ENCODE measurements around the gene ITM2B.

DNA sequence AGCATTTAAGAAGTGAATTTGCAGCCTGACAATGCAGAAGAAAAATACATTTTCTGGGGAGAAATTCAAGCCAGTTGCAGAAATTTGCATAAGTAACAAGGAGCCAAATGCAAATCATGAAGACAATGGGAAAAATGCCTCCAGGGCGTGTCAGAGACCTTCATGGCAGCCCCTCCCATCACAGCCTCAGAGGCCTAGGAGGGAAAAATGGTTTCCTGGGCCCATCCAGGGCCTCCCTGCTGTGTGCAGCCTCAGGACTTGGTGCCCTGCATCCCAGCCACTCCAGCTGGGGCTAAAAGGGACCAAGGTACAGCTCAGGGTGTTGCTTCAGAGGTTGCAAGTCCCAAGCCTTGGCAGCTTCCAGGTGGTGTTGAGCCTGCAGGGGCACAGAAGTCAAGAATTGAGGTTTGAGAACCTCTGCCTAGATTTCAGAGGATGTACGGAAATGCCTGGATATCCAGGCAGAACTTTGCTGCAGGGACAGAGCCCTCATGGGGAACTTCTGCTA, 16.7 kb upstream of the ITM2B start:
- TF ChIP-seq, protein P1, sequence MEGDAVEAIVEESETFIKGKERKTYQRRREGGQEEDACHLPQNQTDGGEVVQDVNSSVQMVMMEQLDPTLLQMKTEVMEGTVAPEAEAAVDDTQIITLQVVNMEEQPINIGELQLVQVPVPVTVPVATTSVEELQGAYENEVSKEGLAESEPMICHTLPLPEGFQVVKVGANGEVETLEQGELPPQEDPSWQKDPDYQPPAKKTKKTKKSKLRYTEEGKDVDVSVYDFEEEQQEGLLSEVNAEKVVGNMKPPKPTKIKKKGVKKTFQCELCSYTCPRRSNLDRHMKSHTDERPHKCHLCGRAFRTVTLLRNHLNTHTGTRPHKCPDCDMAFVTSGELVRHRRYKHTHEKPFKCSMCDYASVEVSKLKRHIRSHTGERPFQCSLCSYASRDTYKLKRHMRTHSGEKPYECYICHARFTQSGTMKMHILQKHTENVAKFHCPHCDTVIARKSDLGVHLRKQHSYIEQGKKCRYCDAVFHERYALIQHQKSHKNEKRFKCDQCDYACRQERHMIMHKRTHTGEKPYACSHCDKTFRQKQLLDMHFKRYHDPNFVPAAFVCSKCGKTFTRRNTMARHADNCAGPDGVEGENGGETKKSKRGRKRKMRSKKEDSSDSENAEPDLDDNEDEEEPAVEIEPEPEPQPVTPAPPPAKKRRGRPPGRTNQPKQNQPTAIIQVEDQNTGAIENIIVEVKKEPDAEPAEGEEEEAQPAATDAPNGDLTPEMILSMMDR (conservative IDR thresholded peaks at IDR 0.05) = no peak
- TF ChIP-seq ZFX (IDR thresholded peaks at IDR 0.05) = no peak

All from C4-2B (cell line).